OCI-LY3 (cell line): ENCODE results near the gene HLF.

Experiments used
- CTCF ChIP-seq: fragments of 200-600, 300-600 bp; sonication (generic); IDR thresholded peaks from 2 replicates; pipeline ENCODE4 v1.5.1; 2014; ENCODE audit warnings: antibody characterized with exemption, low read length, low read depth
- EZH2phosphoT487 ChIP-seq: fragments of 200-600 bp; shearing (Covaris generic); IDR thresholded peaks from 2 replicates; pipeline ENCODE4 v1.6.1; 2018; ENCODE audit warnings: antibody characterized with exemption, mixed run types, low read depth

GRCh38 chr17:55321427-55322060 is 56.8 kb downstream of the HLF start:
- no peak for TF ChIP-seq CTCF
- TF ChIP-seq EZH2phosphoT487 = no peak
